ENCODE results near the gene AMMECR1. TPM values are rescaled to one million over a fixed set of nuclear protein-coding genes. Genes with fewer than 3 reads are reported as not detected.

AMMECR1 gene
- total RNA-seq, 1 donor from 2014 or later = 11.9 TPM

DNA sequence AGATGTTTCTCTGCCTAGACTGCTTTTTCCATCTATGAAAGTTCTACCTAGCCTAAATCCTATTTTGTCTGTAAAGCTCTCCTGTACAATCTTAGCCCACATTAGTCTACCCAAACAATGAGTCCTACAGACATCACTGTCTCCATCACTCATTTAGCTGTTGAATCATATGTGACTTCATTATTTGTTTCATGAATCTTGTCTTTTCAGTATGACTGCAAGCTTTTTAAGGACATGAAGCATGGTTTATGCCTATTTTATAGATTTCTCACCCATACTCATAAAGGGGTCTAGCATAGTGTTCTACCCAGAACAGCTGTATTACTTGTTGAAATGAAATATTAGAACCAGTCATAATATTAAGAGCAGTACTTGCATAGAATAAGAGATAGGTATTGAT is 13.0 kb downstream of the AMMECR1 start:
- peaks cover 7% of the 10 kb centered on the region for H3K4me1 Mint-ChIP-seq (ENCODE audit: low read depth)

GRCh38 chrX:110304371-110304770 is 13.5 kb downstream of the AMMECR1 start:
- H3K27me3 Mint-ChIP-seq (ENCODE audit: insufficient read depth) = no peaks in the 10 kb centered on the region
- H3K4me3 Mint-ChIP-seq = no peak overlapping the region

More for the DNA sequence above, 13.0 kb downstream of the AMMECR1 start:
- H3K27ac Mint-ChIP-seq = no peak overlapping the region
- no peak overlapping the region for H3K4me3 Mint-ChIP-seq
- no peaks in the 10 kb centered on the region for H3K27me3 Mint-ChIP-seq (ENCODE audit: insufficient read depth)
- intact Hi-C loops (cut with micrococcal nuclease) = no loop called here
- DNase-seq (ENCODE audit: low spot score) = no peak
- no peaks in the 10 kb centered on the region for H3K9me3 Mint-ChIP-seq
- peaks cover 4% of the 10 kb centered on the region for H3K36me3 Mint-ChIP-seq (ENCODE audit: low read depth)

GRCh38 chrX:110302975-110303374 is 14.9 kb downstream of the AMMECR1 start:
- intact Hi-C loops (cut with micrococcal nuclease) = loop anchor here (1.0 kb wide), 1 partner anchor 58 kb away; no protein-coding TSS in a partner anchor
- Mint-ChIP-seq H3K27me3 (ENCODE audit: insufficient read depth) (no peaks in the 10 kb centered on the region), H3K4me3 (no peak overlapping the region), H3K27ac (no peak overlapping the region), H3K36me3 (ENCODE audit: low read depth) (peaks cover 11% of the 10 kb centered on the region), H3K4me1 (ENCODE audit: low read depth) (peaks cover 14% of the 10 kb centered on the region), H3K9me3 (no peaks in the 10 kb centered on the region)
- no peak for DNase-seq (ENCODE audit: low spot score)

More at GRCh38 chrX:110304371-110304770, 13.5 kb downstream of the AMMECR1 start:
- Mint-ChIP-seq H3K36me3 (ENCODE audit: low read depth) (peaks cover 8% of the 10 kb centered on the region), H3K4me1 (ENCODE audit: low read depth) (peaks cover 10% of the 10 kb centered on the region), H3K9me3 (no peaks in the 10 kb centered on the region), H3K27ac (no peak overlapping the region)
- DNase-seq (ENCODE audit: low spot score) = no peak
- intact Hi-C loops (cut with micrococcal nuclease) = no loop called here

- DNase-seq (ENCODE audit: low spot score) = no peak
- Mint-ChIP-seq H3K27ac (no peak overlapping the region), H3K36me3 (ENCODE audit: low read depth) (peaks cover 11% of the 10 kb centered on the region), H3K4me1 (ENCODE audit: low read depth) (peaks cover 14% of the 10 kb centered on the region), H3K9me3 (no peaks in the 10 kb centered on the region), H3K27me3 (ENCODE audit: insufficient read depth) (no peaks in the 10 kb centered on the region), H3K4me3 (no peak overlapping the region)
- intact Hi-C loops (cut with micrococcal nuclease) = no loop called here
Observed at GRCh38 chrX:110301194-110301593, 16.7 kb downstream of the AMMECR1 start.

DNA sequence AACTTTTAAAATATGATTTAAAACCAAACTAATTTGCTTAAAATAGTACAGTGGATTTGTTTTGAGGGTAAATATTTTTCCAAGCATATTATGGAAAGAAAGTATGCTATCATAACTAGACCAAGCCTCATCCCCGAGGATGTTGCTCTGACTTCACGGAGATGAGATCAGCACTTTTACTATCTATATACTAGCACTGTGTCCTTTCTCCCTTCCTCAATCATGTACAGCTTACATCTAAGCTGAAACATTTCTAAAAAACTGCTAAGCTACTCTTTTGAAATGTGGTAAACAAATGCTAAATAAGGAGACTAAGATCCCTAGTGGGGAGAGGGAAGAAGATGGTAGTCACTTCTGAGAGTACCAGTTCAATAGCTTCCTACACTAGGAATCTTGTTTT is 23.8 kb downstream of the AMMECR1 start:
- H3K4me3 Mint-ChIP-seq = no peak overlapping the region
- no peak overlapping the region for H3K27ac Mint-ChIP-seq
- DNase-seq (ENCODE audit: low spot score) = no peak
- peaks cover 5% of the 10 kb centered on the region for H3K4me1 Mint-ChIP-seq (ENCODE audit: low read depth)
- H3K36me3 Mint-ChIP-seq (ENCODE audit: low read depth) = peaks cover 5% of the 10 kb centered on the region
- no peaks in the 10 kb centered on the region for H3K9me3 Mint-ChIP-seq
- H3K27me3 Mint-ChIP-seq (ENCODE audit: insufficient read depth) = no peaks in the 10 kb centered on the region
- intact Hi-C loops (cut with micrococcal nuclease) = no loop called here

DNA sequence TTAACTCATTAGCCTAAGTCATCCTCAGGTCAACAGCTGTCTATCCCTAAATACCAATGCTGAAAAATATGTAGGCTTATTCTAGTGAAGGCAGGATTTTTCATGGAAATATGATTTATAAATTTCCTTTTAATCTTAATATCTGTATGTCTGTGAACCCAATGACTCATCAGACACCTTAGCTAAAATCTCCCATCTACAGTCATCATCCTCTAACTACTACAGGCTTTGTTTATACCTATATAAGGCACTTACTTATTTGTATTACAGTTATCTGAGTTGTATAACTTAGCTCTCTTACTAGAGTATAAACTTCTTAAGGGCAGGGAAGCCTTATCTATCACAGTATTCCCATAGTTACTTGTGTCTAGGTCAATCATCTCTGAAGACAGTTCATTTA is 24.2 kb downstream of the AMMECR1 start:
- Mint-ChIP-seq H3K9me3 (no peaks in the 10 kb centered on the region), H3K27me3 (ENCODE audit: insufficient read depth) (no peaks in the 10 kb centered on the region), H3K36me3 (ENCODE audit: low read depth) (peaks cover 5% of the 10 kb centered on the region), H3K4me3 (no peak overlapping the region), H3K27ac (no peak overlapping the region), H3K4me1 (ENCODE audit: low read depth) (peaks cover 10% of the 10 kb centered on the region)
- intact Hi-C loops (cut with micrococcal nuclease) = no loop called here
- DNase-seq (ENCODE audit: low spot score) = no peak

GRCh38 chrX:110287605-110288004 is 30.3 kb downstream of the AMMECR1 start:
- H3K4me3 Mint-ChIP-seq = no peak overlapping the region
- H3K4me1 Mint-ChIP-seq (ENCODE audit: low read depth) = peaks cover 10% of the 10 kb centered on the region
- no peaks in the 10 kb centered on the region for H3K27me3 Mint-ChIP-seq (ENCODE audit: insufficient read depth)
- intact Hi-C loops (cut with micrococcal nuclease) = no loop called here
- no peaks in the 10 kb centered on the region for H3K9me3 Mint-ChIP-seq
- DNase-seq (ENCODE audit: low spot score) = no peak
- no peak overlapping the region for H3K27ac Mint-ChIP-seq
- peaks cover 2% of the 10 kb centered on the region for H3K36me3 Mint-ChIP-seq (ENCODE audit: low read depth)

GRCh38 chrX:110286106-110286505 is 31.8 kb downstream of the AMMECR1 start:
- H3K4me1 Mint-ChIP-seq (ENCODE audit: low read depth) = peaks cover 10% of the 10 kb centered on the region
- H3K9me3 Mint-ChIP-seq = no peaks in the 10 kb centered on the region
- H3K27me3 Mint-ChIP-seq (ENCODE audit: insufficient read depth) = no peaks in the 10 kb centered on the region
- H3K4me3 Mint-ChIP-seq = no peak overlapping the region
- no peak overlapping the region for H3K27ac Mint-ChIP-seq
- DNase-seq (ENCODE audit: low spot score) = no peak
- intact Hi-C loops (cut with micrococcal nuclease) = no loop called here
- H3K36me3 Mint-ChIP-seq (ENCODE audit: low read depth) = no peaks in the 10 kb centered on the region

DNA sequence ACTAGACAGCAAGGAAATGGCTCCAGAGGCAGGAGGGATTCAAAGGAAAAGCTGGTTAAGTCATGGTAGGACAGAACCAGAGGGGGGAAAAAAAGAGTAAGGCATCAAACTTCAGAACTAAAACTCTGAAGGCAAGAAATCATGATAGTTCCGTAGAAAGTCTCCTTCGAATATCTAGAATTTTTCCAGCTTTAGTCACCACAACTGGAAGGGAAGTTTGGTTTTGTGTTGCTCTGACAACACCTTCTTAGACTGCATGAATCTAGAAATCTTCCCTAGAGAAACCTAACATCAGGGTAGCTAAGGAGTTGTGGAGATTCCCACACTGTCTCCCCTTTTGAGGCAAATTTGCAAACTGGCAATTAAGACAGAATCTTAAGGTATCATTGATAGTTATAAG is 33.7 kb downstream of the AMMECR1 start:
- H3K9me3 Mint-ChIP-seq = no peaks in the 10 kb centered on the region
- intact Hi-C loops (cut with micrococcal nuclease) = no loop called here
- H3K27me3 Mint-ChIP-seq (ENCODE audit: insufficient read depth) = no peaks in the 10 kb centered on the region
- H3K36me3 Mint-ChIP-seq (ENCODE audit: low read depth) = no peaks in the 10 kb centered on the region
- no peak overlapping the region for H3K27ac Mint-ChIP-seq
- H3K4me3 Mint-ChIP-seq = no peak overlapping the region
- DNase-seq (ENCODE audit: low spot score) = no peak
- peaks cover 10% of the 10 kb centered on the region for H3K4me1 Mint-ChIP-seq (ENCODE audit: low read depth)

- no peaks in the 10 kb centered on the region for H3K27me3 Mint-ChIP-seq (ENCODE audit: insufficient read depth)
- intact Hi-C loops (cut with micrococcal nuclease) = no loop called here
- H3K36me3 Mint-ChIP-seq (ENCODE audit: low read depth) = no peaks in the 10 kb centered on the region
- H3K27ac Mint-ChIP-seq = no peak overlapping the region
- H3K4me3 Mint-ChIP-seq = no peak overlapping the region
- DNase-seq (ENCODE audit: low spot score) = no peak
- H3K4me1 Mint-ChIP-seq (ENCODE audit: low read depth) = peaks cover 6% of the 10 kb centered on the region
- no peaks in the 10 kb centered on the region for H3K9me3 Mint-ChIP-seq
Observed at GRCh38 chrX:110282922-110283321, 35.0 kb downstream of the AMMECR1 start.

- H3K27ac Mint-ChIP-seq = no peak overlapping the region
- H3K27me3 Mint-ChIP-seq (ENCODE audit: insufficient read depth) = no peaks in the 10 kb centered on the region
- intact Hi-C loops (cut with micrococcal nuclease) = no loop called here
- no peaks in the 10 kb centered on the region for H3K9me3 Mint-ChIP-seq
- H3K36me3 Mint-ChIP-seq (ENCODE audit: low read depth) = no peaks in the 10 kb centered on the region
- H3K4me1 Mint-ChIP-seq (ENCODE audit: low read depth) = peaks cover 6% of the 10 kb centered on the region
- no peak for DNase-seq (ENCODE audit: low spot score)
- H3K4me3 Mint-ChIP-seq = no peak overlapping the region
Observed at GRCh38 chrX:110281377-110281776, 36.5 kb downstream of the AMMECR1 start.

DNA sequence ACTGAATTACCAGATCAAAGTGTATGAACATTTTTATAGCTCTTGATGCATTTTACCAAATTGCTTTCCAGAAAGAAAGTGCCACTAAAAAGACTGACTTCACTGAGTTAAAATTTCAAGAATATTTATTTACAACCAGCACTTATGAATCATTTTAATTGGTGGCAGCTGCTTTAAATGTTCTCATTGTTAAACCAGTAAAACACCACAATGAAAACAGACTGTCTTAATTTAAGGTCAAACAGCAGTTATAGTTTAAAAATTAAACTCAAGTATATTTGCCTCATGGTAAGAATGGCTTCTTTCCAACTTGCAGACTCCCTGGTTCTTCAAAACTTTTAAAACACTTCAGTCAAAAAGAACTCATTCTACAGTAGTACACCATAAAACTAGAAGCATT is 36.9 kb downstream of the AMMECR1 start:
- H3K4me3 Mint-ChIP-seq = no peak overlapping the region
- DNase-seq (ENCODE audit: low spot score) = no peak
- intact Hi-C loops (cut with micrococcal nuclease) = no loop called here
- peaks cover 6% of the 10 kb centered on the region for H3K4me1 Mint-ChIP-seq (ENCODE audit: low read depth)
- no peak overlapping the region for H3K27ac Mint-ChIP-seq
- H3K9me3 Mint-ChIP-seq = no peaks in the 10 kb centered on the region
- H3K36me3 Mint-ChIP-seq (ENCODE audit: low read depth) = peaks cover 3% of the 10 kb centered on the region
- no peaks in the 10 kb centered on the region for H3K27me3 Mint-ChIP-seq (ENCODE audit: insufficient read depth)

- Mint-ChIP-seq H3K4me1 (ENCODE audit: low read depth) (peaks cover 6% of the 10 kb centered on the region), H3K36me3 (ENCODE audit: low read depth) (peaks cover 6% of the 10 kb centered on the region), H3K4me3 (no peak overlapping the region), H3K9me3 (no peaks in the 10 kb centered on the region), H3K27me3 (ENCODE audit: insufficient read depth) (no peaks in the 10 kb centered on the region), H3K27ac (no peak overlapping the region)
- DNase-seq (ENCODE audit: low spot score) = no peak
- intact Hi-C loops (cut with micrococcal nuclease) = no loop called here
Observed at GRCh38 chrX:110277609-110278008, 40.3 kb downstream of the AMMECR1 start.

DNA sequence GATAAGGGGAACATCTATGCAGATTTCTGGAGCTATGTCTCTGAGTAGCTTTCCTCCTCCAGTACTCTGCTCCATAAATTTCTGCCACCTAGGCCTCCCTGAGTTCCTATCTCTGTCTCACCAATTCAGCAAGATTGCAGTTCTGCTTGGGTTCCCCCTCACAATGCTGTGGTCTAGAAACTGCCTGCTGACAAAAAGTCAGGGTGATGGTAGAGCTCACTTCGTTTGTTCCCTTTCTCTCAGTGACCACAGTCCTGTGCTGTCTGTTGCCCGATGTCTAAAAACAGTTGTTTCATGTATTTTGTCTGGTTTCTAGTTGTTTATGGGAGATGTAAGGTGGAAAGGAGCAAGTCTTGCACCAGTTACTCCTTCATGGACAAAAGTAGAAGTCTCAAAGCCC is 41.1 kb downstream of the AMMECR1 start:
- H3K36me3 Mint-ChIP-seq (ENCODE audit: low read depth) = peaks cover 6% of the 10 kb centered on the region
- DNase-seq (ENCODE audit: low spot score) = no peak

More for the DNA sequence above, 41.1 kb downstream of the AMMECR1 start:
- Mint-ChIP-seq H3K4me1 (ENCODE audit: low read depth) (peaks cover 6% of the 10 kb centered on the region), H3K27me3 (ENCODE audit: insufficient read depth) (no peaks in the 10 kb centered on the region), H3K4me3 (no peak overlapping the region), H3K27ac (no peak overlapping the region), H3K9me3 (no peaks in the 10 kb centered on the region)
- intact Hi-C loops (cut with micrococcal nuclease) = no loop called here

Measured in activated T-helper 1 cell treated with anti-CD3 and anti-CD28 coated beads, Interleukin-12 subunit alpha, Interleukin-12 subunit beta, Interleukin-2, Interleukin-4 antibody, amounts not matched to agents 30 ng/mL and 10 ng/mL and 1 ng/mL, durations not matched to agents 14 hours and 24 hours and 36 hours (primary cell).